ENCODE data around the gene NCAPH2. TPM values are rescaled to one million over a fixed set of nuclear protein-coding genes. Genes with fewer than 3 reads are reported as not detected.
A peak's percentile ranks its signal among the peaks of the same experiment; 100 is the strongest.

The NCAPH2 gene
- total RNA-seq, 2 donors from 2014 or later: 27.4 to 71.5 TPM

DNA sequence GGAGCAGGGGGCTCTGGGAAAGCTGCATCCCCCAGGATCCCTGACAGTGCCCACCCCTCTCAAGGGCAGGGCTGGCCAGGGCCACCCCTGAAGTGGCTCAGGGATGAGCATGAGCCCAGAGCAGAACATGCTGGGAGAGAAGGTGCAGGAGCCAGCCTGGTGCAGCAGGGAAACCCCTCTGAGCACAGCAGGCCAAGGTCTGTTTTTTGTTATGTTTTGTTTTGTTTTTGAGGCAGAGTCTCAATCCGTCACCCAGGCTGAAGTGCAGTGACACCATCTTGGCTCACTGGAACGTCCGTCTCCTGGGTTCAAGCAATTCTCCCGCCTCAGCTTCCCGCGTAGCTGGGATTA lies 32.4 kb upstream of the NCAPH2 start:
- no peaks in the 10 kb centered on the region for H3K36me3 ChIP-seq
- no peak overlapping the region for H3K27ac ChIP-seq
- intact Hi-C loops (cut with DNase I): no loop called here
- no peak for TF ChIP-seq CTCF (IDR thresholded peaks at IDR 0.05)
- H3K9me3 ChIP-seq: no peaks in the 10 kb centered on the region
- peak overlapping the region; percentile 93 for H3K4me3 ChIP-seq
- peaks cover 36% of the 10 kb centered on the region for H3K4me1 ChIP-seq
- H3K9ac ChIP-seq (ENCODE audit: low read depth in 2 of 2, low read length in 2 of 2): peak overlapping the region; percentile 73 to 89
- peaks cover 7% of the 10 kb centered on the region for H3K27me3 ChIP-seq
- DNase-seq: no peak

DNA sequence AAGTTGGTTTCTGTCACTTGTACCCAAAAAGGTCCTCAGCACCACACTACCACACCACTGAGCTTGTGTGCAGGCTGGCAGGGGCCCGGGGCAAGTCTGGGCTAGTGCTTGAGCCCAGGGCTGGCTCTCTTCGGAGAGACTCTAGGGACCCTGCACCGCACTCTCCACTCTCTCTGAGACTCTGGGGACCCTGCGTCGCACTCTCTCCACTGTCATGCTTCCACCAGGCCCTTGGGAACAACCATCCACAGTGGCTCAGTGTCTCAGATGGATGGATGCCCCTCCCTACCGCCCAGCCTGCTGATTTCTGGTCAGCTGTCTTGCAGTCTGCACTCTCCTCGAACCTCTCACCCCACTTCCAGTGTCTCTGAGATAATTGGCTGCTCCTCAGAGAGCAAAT lies 31.2 kb upstream of the NCAPH2 start:
- Histone ChIP-seq H3K27me3 (peaks cover 19% of the 10 kb centered on the region), H3K4me3 (no peak overlapping the region), H3K4me1 (peaks cover 30% of the 10 kb centered on the region), H3K27ac (no peak overlapping the region), H3K36me3 (no peaks in the 10 kb centered on the region), H3K9ac (ENCODE audit: low read depth in 2 of 2, low read length in 2 of 2) (no peak overlapping the region), H3K9me3 (no peaks in the 10 kb centered on the region)
- TF ChIP-seq CTCF (IDR thresholded peaks at IDR 0.05): no peak
- DNase-seq: no peak
- intact Hi-C loops (cut with DNase I): no loop called here

DNA sequence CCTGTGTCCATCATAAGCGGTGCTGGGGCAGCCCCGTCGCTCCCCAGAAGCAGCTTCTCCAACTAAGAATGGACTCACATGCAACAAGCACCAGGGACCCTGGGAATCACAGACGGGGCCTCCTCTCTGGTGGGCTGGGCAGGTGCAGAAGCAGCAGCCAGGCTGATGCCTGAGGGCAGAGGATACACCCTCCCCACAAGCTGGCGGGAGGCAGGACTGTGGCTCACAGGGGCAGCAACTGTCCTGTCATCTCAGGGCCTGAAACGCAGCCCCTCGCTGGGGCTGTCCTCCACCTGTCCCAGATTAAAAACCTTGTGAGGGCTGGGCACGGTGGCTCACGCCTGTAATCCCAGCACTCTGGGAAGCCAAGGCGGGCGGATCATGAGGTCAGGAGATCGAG lies 30.1 kb upstream of the NCAPH2 start:
- Histone ChIP-seq H3K9me3 (no peaks in the 10 kb centered on the region), H3K27ac (no peak overlapping the region), H3K36me3 (no peaks in the 10 kb centered on the region), H3K9ac (ENCODE audit: low read depth in 2 of 2, low read length in 2 of 2) (no peak overlapping the region), H3K4me3 (no peak overlapping the region), H3K27me3 (peaks cover 27% of the 10 kb centered on the region), H3K4me1 (peaks cover 24% of the 10 kb centered on the region)
- intact Hi-C loops (cut with DNase I): no loop called here
- DNase-seq: no peak
- no peak for TF ChIP-seq CTCF (IDR thresholded peaks at IDR 0.05)

- Histone ChIP-seq H3K27me3 (peaks cover 27% of the 10 kb centered on the region), H3K36me3 (no peaks in the 10 kb centered on the region), H3K4me1 (peaks cover 19% of the 10 kb centered on the region), H3K4me3 (no peak overlapping the region), H3K9ac (ENCODE audit: low read depth in 2 of 2, low read length in 2 of 2) (no peak overlapping the region), H3K27ac (no peak overlapping the region), H3K9me3 (no peaks in the 10 kb centered on the region)
- TF ChIP-seq CTCF (IDR thresholded peaks at IDR 0.05): no peak
- no peak for DNase-seq
- intact Hi-C loops (cut with DNase I): no loop called here
Observed at GRCh38 chr22:50479721-50480120, 28.3 kb upstream of the NCAPH2 start.

- no peak overlapping the region for H3K27ac ChIP-seq
- no peak for TF ChIP-seq CTCF (IDR thresholded peaks at IDR 0.05)
- no peak for DNase-seq
- intact Hi-C loops (cut with DNase I): no loop called here
- no peaks in the 10 kb centered on the region for H3K9me3 ChIP-seq
- H3K4me3 ChIP-seq: peak overlapping the region; percentile 52
- H3K27me3 ChIP-seq: peaks cover 27% of the 10 kb centered on the region
- H3K36me3 ChIP-seq: no peaks in the 10 kb centered on the region
- H3K4me1 ChIP-seq: peaks cover 15% of the 10 kb centered on the region
- H3K9ac ChIP-seq (ENCODE audit: low read depth in 2 of 2, low read length in 2 of 2): peak overlapping the region in 1 of 2 donors; percentile 78
Observed at GRCh38 chr22:50481045-50481439, 27.0 kb upstream of the NCAPH2 start.

All from colonic mucosa (tissue), 4 donors.